ENCODE results near the gene MDC1. TPM values are rescaled to one million over a fixed set of nuclear protein-coding genes. Genes with fewer than 3 reads are reported as not detected.

MDC1 gene
- total RNA-seq, 4 donors from 2014 or later: 3.6 to 8.9 (median 6.2) TPM

DNA sequence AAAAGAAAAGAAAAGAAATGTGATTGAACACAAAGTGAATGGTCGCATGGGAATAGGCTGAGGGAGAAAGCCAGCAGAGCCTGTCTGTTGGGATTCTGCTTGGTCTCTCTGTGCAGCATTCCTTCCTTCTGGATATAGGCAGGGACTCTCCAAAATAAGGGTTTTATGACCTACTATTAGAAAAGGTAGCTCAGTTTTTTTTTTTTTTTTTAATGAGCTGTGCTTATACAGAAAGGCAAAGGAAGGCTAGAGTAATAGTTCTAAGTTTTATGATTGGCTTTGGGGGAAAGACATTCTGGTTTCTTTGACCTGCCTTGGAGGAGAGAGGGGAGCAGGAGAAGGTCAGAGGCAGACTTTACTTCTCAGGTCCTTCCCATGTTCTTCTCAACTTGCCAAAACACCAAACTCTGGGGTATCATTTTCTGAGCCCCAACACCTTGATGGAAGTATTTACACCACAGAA, 46.1 kb upstream of the MDC1 start:
- TF ChIP-seq, protein P1, sequence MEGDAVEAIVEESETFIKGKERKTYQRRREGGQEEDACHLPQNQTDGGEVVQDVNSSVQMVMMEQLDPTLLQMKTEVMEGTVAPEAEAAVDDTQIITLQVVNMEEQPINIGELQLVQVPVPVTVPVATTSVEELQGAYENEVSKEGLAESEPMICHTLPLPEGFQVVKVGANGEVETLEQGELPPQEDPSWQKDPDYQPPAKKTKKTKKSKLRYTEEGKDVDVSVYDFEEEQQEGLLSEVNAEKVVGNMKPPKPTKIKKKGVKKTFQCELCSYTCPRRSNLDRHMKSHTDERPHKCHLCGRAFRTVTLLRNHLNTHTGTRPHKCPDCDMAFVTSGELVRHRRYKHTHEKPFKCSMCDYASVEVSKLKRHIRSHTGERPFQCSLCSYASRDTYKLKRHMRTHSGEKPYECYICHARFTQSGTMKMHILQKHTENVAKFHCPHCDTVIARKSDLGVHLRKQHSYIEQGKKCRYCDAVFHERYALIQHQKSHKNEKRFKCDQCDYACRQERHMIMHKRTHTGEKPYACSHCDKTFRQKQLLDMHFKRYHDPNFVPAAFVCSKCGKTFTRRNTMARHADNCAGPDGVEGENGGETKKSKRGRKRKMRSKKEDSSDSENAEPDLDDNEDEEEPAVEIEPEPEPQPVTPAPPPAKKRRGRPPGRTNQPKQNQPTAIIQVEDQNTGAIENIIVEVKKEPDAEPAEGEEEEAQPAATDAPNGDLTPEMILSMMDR (IDR thresholded peaks at IDR 0.05 in 4 of 5, conservative IDR thresholded peaks at IDR 0.05 in 1 of 5): no peak
- TF ChIP-seq POLR2A (IDR thresholded peaks at IDR 0.05): no peak
- ATAC-seq (no peak), DNase-seq (no peak)
- H3K4me3 ChIP-seq: no peak overlapping the region
- H3K4me1 ChIP-seq: peaks cover 0 to 5% of the 10 kb centered on the region in 2 donors
- H3K9me3 ChIP-seq: no peaks in the 10 kb centered on the region
- H3K27ac ChIP-seq: no peak overlapping the region
- H3K27me3 ChIP-seq: no peaks in the 10 kb centered on the region
- no peaks in the 10 kb centered on the region for H3K36me3 ChIP-seq
- intact Hi-C loops (cut with DNase I; ENCODE audit: low total_unique reads): no loop called here
- in situ Hi-C loops (cut with MboI; ENCODE audit: low sequenced_read_pairs in 4 of 4): no loop called here

DNA sequence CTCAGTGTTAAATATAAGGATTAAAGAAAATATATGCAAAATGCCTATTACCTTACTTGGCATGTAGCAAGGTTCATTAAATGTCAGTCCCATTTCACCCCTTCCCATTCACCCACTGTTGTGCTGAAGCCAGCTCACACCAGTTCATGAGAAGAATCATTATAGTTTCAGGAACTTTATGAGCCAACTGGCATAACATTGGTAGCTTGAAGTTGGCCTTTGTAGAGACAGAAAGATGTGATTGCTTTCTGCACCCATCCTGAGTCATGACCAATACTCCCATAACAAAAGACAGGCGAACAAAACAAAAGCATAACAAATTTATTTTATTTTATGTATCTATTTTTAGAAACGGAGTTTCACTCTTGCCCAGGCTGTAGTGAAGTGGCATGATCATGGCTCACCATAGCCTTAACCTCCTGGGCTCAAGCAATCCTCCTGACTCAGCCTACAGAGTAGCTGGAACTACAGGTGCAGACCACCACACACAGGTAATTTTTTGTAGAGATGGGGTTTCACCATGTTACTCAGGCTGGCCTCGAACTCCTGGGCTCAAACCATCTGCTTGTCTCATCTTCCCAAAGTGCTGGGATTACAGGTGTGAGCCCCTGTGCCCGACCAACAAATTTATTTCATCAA, 44.8 kb upstream of the MDC1 start:
- no peak for ATAC-seq
- intact Hi-C loops (cut with DNase I; ENCODE audit: low total_unique reads) (no loop called here), in situ Hi-C loops (cut with MboI; ENCODE audit: low sequenced_read_pairs in 4 of 4) (no loop called here)
- H3K9me3 ChIP-seq: no peaks in the 10 kb centered on the region
- no peaks in the 10 kb centered on the region for H3K36me3 ChIP-seq
- TF ChIP-seq, protein P1 (IDR thresholded peaks at IDR 0.05 in 4 of 5, conservative IDR thresholded peaks at IDR 0.05 in 1 of 5): no peak
- no peak for TF ChIP-seq POLR2A (IDR thresholded peaks at IDR 0.05)
- H3K27ac ChIP-seq: no peak overlapping the region
- no peaks in the 10 kb centered on the region for H3K27me3 ChIP-seq
- no peak overlapping the region for H3K4me3 ChIP-seq
- peaks cover 0 to 5% of the 10 kb centered on the region in 2 donors for H3K4me1 ChIP-seq
- no peak for DNase-seq

DNA sequence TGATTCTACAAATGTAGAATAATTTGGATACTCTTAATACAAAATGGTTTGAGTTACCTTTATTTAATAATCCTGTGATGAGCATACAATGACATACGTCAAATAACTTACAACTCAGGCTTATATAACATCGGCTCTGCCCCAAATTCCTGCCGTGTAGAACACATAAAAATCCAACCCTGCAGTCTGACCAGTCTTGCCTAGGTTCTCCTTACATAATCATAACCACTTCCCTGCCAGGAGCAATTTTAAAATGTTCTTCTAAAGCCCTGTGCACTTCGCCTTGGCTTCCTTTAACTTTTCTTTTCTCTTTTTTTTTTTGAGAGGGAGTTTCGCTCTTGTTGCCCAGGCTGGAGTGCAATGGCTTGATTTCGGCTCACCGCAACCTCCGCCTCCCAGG, 43.5 kb upstream of the MDC1 start:
- H3K27me3 ChIP-seq: no peaks in the 10 kb centered on the region
- no peaks in the 10 kb centered on the region for H3K9me3 ChIP-seq
- no peak for TF ChIP-seq POLR2A (IDR thresholded peaks at IDR 0.05)
- TF ChIP-seq, protein P1 (IDR thresholded peaks at IDR 0.05 in 4 of 5, conservative IDR thresholded peaks at IDR 0.05 in 1 of 5): no peak
- no peak overlapping the region for H3K27ac ChIP-seq
- in situ Hi-C loops (cut with MboI; ENCODE audit: low sequenced_read_pairs in 4 of 4): no loop called here
- intact Hi-C loops (cut with DNase I; ENCODE audit: low total_unique reads): no loop called here
- H3K36me3 ChIP-seq: no peaks in the 10 kb centered on the region
- H3K4me1 ChIP-seq: peaks cover 0 to 5% of the 10 kb centered on the region in 2 donors
- no peak for DNase-seq
- no peak overlapping the region for H3K4me3 ChIP-seq
- ATAC-seq: no peak

DNA sequence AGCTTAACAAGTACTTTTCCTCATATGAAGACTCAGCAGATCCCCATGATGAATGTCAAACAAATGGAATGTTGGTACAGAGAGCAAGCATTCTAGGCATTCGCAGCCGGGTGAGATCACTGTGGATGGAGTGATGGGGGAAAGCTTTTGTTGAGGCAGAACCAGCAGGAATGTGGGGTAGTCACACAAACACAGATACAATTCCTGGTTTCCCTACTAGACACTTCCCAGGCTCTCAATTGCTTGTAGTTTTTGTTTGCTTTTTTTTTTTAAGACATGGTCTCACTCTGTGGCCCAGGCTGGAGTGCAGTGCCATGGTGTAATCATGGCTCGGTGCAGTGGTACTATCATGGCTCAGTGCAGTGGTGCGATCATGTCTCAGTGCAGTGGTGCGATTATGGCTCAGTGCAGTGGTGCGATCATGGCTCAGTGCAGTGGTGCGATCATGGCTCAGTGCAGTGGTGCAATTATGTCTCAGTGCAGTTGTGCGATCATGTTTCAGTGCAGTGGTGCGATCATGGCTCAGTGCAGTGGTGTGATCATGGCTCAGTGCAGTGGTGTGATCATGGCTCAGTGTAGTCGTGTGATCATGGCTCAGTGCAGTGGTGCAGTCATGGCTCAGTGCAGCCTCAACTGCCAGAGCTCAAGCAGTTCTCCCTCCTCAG, 42.6 kb upstream of the MDC1 start:
- DNase-seq (no peak), ATAC-seq (no peak)
- Histone ChIP-seq H3K36me3 (no peaks in the 10 kb centered on the region), H3K27me3 (no peaks in the 10 kb centered on the region), H3K4me3 (no peak overlapping the region), H3K4me1 (peaks cover 0 to 5% of the 10 kb centered on the region in 2 donors), H3K27ac (no peak overlapping the region), H3K9me3 (no peaks in the 10 kb centered on the region)
- in situ Hi-C loops (cut with MboI; ENCODE audit: low sequenced_read_pairs in 4 of 4) (no loop called here), intact Hi-C loops (cut with DNase I; ENCODE audit: low total_unique reads) (no loop called here)
- TF ChIP-seq POLR2A (IDR thresholded peaks at IDR 0.05): no peak
- TF ChIP-seq, protein P1 (IDR thresholded peaks at IDR 0.05 in 4 of 5, conservative IDR thresholded peaks at IDR 0.05 in 1 of 5): no peak

Measured in gastrocnemius medialis (tissue), 4 donors.